ENCODE results near the gene ZNF888.

- TF ChIP-seq CTCF (IDR thresholded peaks at IDR 0.05) = no peak
- no peak for TF ChIP-seq POLR2AphosphoS5 (IDR thresholded peaks at IDR 0.05)
- TF ChIP-seq EP300 (IDR thresholded peaks at IDR 0.05) = no peak
Observed at GRCh38 chr19:52936954-52937325, 13.7 kb upstream of the ZNF888 start.

Measured in esophagus muscularis mucosa (tissue), 4 donors.